GM13976 (cell line): Measurements from ENCODE around the gene GALNT11.

Source experiments
- DNase-seq: peaks from one replicate; pipeline ENCODE4 v3.0.0; 2012; ENCODE audit warnings: low spot score
- in situ Hi-C: fragments of 300-500 bp; cut with MboI; formaldehyde crosslinking; loops from one replicate; pipeline ENCODE4 v1.12.0; 2022; ENCODE audit warnings: low sequenced_read_pairs, mixed read lengths, inconsistent platforms; ENCODE audit not compliant: unreplicated experiment
- TF ChIP-seq, protein P1 (sequence below): IDR thresholded peaks from 2 replicates; pipeline ENCODE4 v1.5.1; 2012; ENCODE audit warnings: borderline replicate concordance, mild to moderate bottlenecking; ENCODE audit not compliant: insufficient read depth; ENCODE audit errors: extremely low read depth, missing control alignments, control extremely low read depth

The GALNT11 gene

DNA sequence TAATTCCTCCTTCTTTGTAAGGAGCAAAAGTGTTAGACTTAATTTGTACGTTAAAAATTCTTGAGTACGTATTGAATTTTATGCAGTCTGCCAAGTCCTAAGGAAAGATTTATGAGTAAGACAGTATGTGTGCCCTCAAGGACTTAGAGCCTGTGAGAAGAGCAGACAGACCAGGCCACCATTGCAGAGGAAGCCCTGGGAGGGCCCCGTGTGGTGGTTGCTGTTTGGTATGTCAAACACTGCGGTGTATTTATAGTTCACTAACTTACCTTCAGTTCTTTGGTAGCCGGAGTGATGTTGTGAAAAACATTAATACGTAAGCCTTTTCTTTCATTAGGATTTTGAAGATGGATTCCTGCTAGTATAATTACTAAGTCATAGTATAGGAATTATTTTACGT, 82.9 kb downstream of the GALNT11 start:
- no peak for DNase-seq
- in situ Hi-C loops, result no loop called here
- TF ChIP-seq, protein P1, sequence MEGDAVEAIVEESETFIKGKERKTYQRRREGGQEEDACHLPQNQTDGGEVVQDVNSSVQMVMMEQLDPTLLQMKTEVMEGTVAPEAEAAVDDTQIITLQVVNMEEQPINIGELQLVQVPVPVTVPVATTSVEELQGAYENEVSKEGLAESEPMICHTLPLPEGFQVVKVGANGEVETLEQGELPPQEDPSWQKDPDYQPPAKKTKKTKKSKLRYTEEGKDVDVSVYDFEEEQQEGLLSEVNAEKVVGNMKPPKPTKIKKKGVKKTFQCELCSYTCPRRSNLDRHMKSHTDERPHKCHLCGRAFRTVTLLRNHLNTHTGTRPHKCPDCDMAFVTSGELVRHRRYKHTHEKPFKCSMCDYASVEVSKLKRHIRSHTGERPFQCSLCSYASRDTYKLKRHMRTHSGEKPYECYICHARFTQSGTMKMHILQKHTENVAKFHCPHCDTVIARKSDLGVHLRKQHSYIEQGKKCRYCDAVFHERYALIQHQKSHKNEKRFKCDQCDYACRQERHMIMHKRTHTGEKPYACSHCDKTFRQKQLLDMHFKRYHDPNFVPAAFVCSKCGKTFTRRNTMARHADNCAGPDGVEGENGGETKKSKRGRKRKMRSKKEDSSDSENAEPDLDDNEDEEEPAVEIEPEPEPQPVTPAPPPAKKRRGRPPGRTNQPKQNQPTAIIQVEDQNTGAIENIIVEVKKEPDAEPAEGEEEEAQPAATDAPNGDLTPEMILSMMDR, result no peak

DNA sequence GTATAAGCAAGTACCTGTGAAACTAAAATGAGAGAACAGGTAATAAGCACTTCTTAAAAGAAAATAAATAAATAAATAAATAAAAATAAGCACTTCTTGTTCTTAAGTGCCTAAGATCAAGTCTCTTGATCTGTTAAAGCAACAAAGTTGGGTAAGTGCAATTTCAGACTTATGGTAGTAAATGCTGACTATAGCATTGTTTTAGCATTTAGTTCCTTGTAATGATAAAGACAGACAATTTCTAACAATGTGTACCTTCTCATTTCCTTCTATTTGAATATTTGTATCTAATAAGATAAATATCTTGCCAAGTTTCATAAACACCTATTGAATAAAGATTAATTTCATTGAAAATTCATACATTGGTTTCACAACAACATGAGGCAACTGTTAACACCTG, 87.4 kb downstream of the GALNT11 start:
- no peak for DNase-seq
- TF ChIP-seq, protein P1, result no peak
- in situ Hi-C loops, result no loop called here

DNA sequence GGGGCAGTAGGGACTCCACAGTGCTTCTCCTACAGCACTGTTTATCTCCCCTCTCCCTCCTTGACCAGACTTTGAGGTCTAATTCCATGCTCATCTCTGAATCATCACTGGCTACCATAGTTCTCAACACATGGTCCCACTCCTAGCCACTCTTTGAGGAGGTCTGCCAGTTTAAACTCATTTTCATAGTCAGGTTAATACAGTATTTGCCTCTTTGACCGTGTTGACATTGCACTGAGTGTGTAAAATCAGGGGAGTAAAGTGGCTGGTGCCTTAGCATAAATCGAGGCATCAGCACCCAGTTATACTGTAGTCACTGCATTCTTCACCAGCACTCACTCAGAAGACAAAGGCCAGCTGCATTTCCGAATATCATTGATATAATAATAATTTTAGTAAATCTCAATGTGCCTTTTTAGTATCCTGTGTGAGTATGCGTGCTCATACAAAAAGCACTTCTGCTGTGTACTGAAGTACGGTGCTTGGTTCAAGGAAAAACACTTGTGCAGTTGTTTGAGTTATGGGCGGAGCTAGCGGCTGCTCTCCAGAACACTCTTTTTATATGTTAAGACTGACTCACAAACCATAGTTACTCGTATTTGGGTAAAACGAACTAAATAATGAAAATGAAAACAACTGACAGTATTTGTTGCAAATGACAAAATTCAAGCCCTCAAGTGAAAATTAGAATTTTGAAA, 89.7 kb downstream of the GALNT11 start:
- TF ChIP-seq, protein P1, result no peak
- in situ Hi-C loops, result no loop called here

DNA sequence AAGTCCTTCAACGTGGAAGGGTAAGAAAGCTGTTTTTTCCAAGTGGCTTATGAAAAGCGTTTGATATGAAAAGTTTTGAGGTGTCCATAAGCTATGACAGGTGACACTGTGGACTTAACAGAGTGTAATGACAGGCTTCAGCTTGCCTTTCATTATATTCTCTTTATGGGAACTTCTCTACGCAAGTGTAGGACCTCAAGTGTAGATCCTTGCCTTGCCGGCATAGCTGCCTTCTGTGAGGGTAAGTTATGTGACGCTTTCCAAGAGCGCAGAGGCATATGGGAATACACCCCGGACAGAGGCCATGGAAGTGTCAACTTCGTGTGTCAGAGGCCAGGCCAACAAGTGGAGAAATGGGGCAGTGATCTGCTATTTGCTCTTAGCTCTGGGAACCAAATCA, 91.9 kb downstream of the GALNT11 start:
- DNase-seq, result no peak
- TF ChIP-seq, protein P1, result no peak
- in situ Hi-C loops, result no loop called here

More for the DNA sequence above, 89.7 kb downstream of the GALNT11 start:
- no peak for DNase-seq

DNA sequence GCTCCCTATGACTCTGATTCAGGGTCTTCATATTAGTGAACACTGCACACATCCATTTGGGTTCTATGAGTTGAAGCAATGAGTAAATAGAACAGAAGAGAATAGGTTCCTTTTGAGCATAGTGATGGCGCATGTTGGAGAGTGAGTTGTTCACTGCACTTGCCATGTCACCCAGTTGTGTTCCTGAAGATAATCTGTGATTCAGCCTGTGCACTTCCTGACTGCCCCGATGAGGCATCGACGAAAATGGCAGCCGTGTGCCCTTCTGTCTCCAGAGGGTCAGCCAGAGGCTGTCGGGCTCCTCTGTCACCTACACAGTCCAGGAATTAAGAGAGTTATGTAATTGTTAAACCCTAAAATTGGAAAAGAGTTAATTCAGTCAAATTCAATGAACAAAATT, 94.7 kb downstream of the GALNT11 start:
- DNase-seq, result no peak
- TF ChIP-seq, protein P1, result no peak
- in situ Hi-C loops, result no loop called here

DNA sequence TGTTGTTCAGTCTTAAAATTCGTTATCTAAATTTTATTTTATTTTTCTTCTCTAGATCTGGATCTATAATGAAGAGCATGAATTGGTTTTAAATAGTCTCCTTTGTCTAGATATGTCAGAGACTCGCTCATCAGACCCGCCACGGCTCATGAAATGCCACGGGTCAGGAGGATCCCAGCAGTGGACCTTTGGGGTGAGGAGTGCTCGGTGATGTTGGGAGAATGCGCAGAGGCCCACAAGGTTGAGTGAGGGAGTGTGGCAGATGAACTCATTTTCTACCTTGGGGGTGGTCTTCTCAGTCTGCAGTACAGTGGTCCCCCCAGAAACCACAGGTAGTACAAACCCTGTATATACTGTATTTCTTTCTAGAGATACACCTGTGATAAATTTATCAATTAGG, 95.3 kb downstream of the GALNT11 start:
- in situ Hi-C loops, result no loop called here
- TF ChIP-seq, protein P1, result no peak
- no peak for DNase-seq
